ENCODE results near the gene DYRK1A.

The DYRK1A gene

GRCh38 chr21:37551331-37551992 is 184.9 kb downstream of the DYRK1A start:
- no peak for DNase-seq

GRCh38 chr21:37551993-37552355 is 185.4 kb downstream of the DYRK1A start:
- no peak for DNase-seq

- no peak for DNase-seq
These were observed 186.0 kb downstream of the DYRK1A start for GRCh38 chr21:37552496-37553029.

DNA sequence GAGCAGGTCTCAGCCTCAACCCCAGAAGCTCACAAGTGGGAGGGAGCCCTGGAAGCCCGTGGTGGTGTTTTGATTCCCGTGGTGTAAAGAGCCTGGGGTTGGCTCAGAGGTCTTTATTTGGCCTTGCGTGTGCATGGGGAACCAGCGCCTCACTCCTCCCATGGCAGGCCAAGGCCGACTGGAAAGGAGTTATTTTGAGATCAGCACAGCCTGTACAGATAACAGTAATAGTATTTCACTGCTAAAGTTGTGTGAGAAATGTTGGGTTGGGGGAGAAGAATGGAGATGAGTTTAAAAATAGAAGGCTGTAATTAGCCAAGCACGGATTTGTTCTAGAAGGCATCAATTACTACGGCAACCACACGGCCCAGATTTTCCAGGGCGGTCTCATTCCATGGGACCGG is 186.5 kb downstream of the DYRK1A start:
- DNase-seq, result no peak

- no peak for DNase-seq
These were observed 188.2 kb downstream of the DYRK1A start for GRCh38 chr21:37554661-37555379.

DNA sequence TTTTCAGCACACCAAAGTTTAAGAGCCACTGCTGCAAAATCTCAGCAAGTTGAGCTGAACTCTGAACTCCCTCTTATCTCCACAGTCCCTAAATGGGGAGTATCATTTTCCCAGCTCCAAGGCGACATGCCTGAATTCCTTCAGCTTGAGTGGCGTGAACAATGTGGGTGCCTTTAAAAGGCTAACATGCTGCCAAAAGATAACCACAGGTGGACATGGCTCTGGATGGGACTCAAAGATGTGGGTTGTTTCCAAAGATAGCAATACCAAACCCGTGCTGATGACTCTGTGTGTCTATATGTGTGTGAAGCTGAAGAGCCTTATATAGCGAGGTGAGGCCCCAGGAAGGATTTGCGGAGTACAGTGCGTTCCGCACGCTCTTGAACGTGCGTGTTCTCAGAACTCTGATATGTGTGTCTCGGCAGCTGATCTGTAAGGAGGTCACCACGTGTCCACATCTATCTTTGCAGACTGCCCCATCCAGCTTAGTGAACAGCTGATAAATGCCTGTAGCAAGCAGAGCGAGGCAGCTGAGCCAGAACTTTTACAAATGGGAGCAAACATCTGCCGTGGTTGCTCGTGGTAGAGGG is 189.2 kb downstream of the DYRK1A start:
- no peak for DNase-seq

DNA sequence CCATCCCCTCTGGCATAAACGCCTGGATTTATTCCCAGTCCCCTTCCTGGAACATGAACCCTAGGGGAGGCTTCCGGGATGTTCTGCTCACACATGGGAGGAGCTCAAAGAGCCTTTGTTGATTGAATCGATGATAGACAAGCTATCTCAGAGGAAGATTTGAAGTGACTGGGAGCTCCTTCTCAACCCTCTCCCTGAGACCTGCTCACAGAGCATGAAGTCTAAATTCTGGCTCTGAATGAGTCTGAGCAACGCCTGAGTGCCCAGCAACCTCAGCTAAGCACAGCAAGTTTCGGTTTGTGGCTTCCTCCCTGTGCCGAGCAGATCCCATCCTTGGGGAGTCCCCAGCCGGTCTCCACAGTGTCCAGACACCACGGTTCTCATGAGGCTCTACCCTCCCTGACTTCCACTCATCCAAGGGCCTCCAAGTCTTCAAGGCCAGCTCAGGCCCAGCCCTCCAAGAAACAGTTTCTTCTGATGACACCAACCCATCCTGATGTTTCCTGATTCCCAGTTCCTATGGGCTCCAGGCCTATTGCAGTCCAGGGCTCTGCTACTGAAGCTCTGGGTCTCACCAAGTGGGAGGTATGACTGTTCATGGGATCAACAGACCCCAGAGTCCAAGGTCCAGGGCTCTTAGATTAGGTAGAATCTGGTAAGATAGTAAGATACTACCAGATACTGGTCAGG is 190.8 kb downstream of the DYRK1A start:
- DNase-seq, result no peak

DNA sequence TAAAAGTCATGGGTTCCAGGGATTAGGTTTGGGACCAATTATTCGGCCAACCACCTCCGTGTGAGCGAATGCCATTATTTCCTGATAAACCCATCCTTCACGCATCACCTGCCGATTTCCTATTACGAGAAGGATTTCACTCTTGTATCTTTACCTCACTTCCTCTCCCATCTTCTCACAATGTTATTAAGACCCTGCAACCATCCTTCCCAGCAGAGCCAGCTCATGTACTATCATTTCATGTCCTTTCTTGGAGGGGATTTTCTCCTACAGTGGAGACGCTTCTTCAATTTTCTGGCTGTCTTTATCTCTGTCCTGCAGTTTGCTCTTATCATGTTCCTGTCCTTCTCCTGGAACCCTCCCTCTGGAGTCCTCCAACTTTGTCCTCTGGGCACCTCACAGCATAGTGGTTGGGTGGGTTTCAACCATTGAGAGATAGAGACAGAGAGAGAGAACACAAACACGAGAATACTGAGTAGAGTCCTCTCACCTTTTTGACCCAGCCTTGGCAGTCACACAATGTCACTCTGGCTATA is 192.2 kb downstream of the DYRK1A start:
- DNase-seq, result no peak

- DNase-seq, result no peak
These were observed 193.8 kb downstream of the DYRK1A start for GRCh38 chr21:37560385-37560784.

DNA sequence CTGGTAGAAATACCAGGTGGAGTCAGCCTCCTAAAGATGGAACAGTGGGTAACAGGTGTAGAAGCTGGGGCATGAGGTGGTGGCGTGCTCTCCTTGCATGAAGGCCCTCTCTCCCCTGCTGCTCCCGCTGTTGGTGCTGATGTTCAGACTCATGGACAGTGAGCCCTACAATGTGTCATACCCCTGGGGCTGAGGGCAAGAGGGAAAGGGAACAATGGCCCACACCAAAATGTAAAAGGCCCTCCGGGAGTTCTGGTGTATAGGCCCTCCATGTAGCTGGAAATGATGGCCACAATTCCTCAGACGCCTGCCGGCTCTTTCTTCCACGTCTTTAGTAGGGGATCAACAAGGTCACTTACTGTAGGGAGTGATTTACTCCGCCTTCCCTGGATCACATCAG is 194.9 kb downstream of the DYRK1A start:
- DNase-seq, result no peak

GRCh38 chr21:37561941-37562919 is 195.7 kb downstream of the DYRK1A start:
- DNase-seq, result no peak

GRCh38 chr21:37562920-37563640 is 196.5 kb downstream of the DYRK1A start:
- DNase-seq, result no peak

- DNase-seq, result peak; percentile 58
These were observed 197.2 kb downstream of the DYRK1A start for GRCh38 chr21:37563641-37564340.

GRCh38 chr21:37564341-37564923 is 197.9 kb downstream of the DYRK1A start:
- DNase-seq, result peak; percentile 99

DNA sequence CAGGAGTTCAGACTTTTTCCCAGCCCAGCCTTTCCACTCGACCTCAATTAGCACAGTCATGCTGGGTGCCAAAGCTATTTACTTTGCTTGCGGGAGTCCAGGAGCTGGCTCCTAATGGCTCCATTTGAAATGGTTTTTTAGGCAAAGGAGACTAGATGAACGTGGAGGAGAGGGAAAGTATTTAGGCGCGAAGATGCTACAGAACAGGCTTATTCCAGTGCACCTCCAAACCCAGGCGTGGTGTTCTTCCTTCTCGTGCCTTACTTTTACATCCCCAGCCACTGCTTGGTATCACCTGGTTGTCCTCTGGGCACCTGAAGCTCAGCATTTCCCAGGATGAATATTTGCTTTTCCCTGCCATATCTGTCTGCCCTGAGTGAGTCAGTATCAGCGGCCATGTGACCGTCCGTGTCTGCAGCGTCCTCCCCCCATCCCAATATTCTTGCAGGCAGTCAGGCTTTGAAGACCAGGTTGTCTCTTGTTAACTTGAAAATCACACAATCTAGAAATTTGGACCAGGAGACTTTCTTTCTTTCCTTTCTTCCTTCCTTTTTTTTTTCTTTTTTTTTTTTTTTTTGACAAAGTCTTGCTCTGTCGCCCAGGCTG is 198.5 kb downstream of the DYRK1A start:
- DNase-seq, result no peak

GRCh38 chr21:37565530-37566223 is 199.1 kb downstream of the DYRK1A start:
- no peak for DNase-seq

GRCh38 chr21:37566790-37567615 is 200.4 kb downstream of the DYRK1A start:
- no peak for DNase-seq

GRCh38 chr21:37568415-37568814 is 201.8 kb downstream of the DYRK1A start:
- DNase-seq, result no peak
